ENCODE measurements around the gene CTSL. TPM values are rescaled to one million over a fixed set of nuclear protein-coding genes. Genes with fewer than 3 reads are reported as not detected.

CTSL gene
- total RNA-seq, 1 experiment from 2014 or later, result 63.2 TPM

DNA sequence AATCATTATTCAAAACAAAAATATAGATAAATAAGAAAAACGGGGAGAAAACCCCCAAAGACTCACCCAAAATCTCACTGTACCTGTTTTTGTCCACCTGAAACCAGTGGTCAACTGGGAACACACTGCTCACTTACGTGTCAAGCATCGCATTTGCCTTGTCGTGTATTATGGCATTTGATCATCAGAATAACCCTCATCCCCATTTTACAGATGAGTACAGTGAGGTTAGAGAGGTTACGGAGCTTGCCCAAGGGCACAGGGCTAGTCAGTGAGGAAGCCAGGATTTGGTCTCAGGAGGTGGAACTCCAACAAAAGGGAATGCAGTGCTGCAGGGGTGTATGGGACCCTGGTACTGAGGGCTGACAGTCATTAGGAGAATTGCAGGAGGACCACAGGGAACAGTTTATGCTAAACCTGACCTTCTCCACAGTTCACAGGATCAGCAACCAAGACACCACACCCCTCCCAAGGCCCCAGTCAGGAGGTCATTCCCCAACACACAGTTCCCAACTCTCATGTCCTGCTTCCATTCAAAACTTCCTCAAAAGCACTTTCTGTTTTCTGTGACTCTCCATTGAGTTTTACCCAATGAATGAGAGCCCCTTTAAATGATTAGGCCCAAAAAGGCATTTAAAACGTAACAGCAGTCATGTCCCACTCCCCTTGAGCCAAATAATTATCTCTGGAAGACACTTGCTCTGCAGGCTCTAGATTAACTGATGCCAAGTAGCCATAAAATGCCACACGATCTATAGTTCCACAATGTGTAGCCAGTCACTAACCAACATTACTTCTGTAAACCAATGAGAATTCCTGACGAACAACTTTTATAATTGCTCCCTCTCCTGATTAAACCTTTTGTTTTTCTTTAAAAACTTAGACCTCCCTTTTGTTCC is 50.8 kb downstream of the CTSL start:
- no peak for TF ChIP-seq EZH2 (IDR thresholded peaks at IDR 0.05; ENCODE audit: low read length, unreplicated experiment)
- no peak for TF ChIP-seq EZH2phosphoT487 (IDR thresholded peaks at IDR 0.05; ENCODE audit: borderline replicate concordance, low read length)
- TF ChIP-seq, protein P1, sequence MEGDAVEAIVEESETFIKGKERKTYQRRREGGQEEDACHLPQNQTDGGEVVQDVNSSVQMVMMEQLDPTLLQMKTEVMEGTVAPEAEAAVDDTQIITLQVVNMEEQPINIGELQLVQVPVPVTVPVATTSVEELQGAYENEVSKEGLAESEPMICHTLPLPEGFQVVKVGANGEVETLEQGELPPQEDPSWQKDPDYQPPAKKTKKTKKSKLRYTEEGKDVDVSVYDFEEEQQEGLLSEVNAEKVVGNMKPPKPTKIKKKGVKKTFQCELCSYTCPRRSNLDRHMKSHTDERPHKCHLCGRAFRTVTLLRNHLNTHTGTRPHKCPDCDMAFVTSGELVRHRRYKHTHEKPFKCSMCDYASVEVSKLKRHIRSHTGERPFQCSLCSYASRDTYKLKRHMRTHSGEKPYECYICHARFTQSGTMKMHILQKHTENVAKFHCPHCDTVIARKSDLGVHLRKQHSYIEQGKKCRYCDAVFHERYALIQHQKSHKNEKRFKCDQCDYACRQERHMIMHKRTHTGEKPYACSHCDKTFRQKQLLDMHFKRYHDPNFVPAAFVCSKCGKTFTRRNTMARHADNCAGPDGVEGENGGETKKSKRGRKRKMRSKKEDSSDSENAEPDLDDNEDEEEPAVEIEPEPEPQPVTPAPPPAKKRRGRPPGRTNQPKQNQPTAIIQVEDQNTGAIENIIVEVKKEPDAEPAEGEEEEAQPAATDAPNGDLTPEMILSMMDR (conservative IDR thresholded peaks at IDR 0.05; ENCODE audit: low read depth, low read length), result no peak
- ChIA-PET POLR2A (ENCODE audit: unreplicated experiment) (no interaction called here), CTCF (no interaction called here)
- intact Hi-C loops (cut with micrococcal nuclease), result no loop called here
- H3F3A ChIP-seq (ENCODE audit: low read length, unreplicated experiment), result no peaks in the 10 kb centered on the region
- no peak for ATAC-seq
- no peaks in the 10 kb centered on the region for H3K9me3 ChIP-seq (ENCODE audit: low read length)
- no peaks in the 10 kb centered on the region for H3K79me2 ChIP-seq (ENCODE audit: low read length)
- no peak overlapping the region for H3K4me3 ChIP-seq (ENCODE audit: low read length)
- no peaks in the 10 kb centered on the region for H3K36me3 ChIP-seq (ENCODE audit: low read depth, low read length)
- H3K27ac ChIP-seq (ENCODE audit: low read length), result no peak overlapping the region
- no TSS peak for BruUV-seq (replicated peaks)
- no peak overlapping the region for H3K4me2 ChIP-seq (ENCODE audit: low read length)
- no peaks in the 10 kb centered on the region for H3K9me2 ChIP-seq (replicated peaks; ENCODE audit: low read length)
- H4K20me1 ChIP-seq (ENCODE audit: low read length), result no peaks in the 10 kb centered on the region
- H2AFZ ChIP-seq (ENCODE audit: low read length), result no peak overlapping the region
- H3K9ac ChIP-seq (ENCODE audit: low read length), result no peak overlapping the region
- no peaks in the 10 kb centered on the region for H3K4me1 ChIP-seq (ENCODE audit: insufficient read depth, low read length)
- no peak for DNase-seq
- no peaks in the 10 kb centered on the region for H3K27me3 ChIP-seq (ENCODE audit: low read length)

DNA sequence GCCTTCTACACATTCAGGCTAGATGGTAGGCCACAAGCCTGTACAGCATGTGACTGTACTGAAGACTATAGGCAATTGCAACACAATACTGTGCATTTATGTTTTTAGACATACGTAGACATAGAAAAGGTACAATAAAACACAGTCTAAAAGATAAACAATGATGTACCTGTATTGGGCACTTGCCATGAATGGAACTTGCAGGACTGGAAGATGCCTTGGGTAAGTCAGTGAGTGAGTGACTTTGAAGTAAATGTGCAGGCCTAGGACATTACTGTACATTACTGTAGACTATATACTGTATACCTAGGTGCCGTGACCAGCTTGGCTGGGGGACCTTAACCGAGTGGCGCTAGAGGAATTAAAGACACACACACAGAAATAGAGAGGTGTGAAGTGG is 53.1 kb downstream of the CTSL start:
- intact Hi-C loops (cut with micrococcal nuclease), result no loop called here
- H3K9ac ChIP-seq (ENCODE audit: low read length), result no peak overlapping the region
- no peaks in the 10 kb centered on the region for H3F3A ChIP-seq (ENCODE audit: low read length, unreplicated experiment)
- no peaks in the 10 kb centered on the region for H4K20me1 ChIP-seq (ENCODE audit: low read length)
- H3K4me1 ChIP-seq (ENCODE audit: insufficient read depth, low read length), result no peaks in the 10 kb centered on the region
- H3K79me2 ChIP-seq (ENCODE audit: low read length), result no peaks in the 10 kb centered on the region
- BruUV-seq (replicated peaks), result no TSS peak
- ChIA-PET POLR2A (ENCODE audit: unreplicated experiment) (no interaction called here), CTCF (no interaction called here)
- DNase-seq, result no peak
- no peak overlapping the region for H2AFZ ChIP-seq (ENCODE audit: low read length)
- no peaks in the 10 kb centered on the region for H3K27me3 ChIP-seq (ENCODE audit: low read length)
- H3K9me2 ChIP-seq (replicated peaks; ENCODE audit: low read length), result no peaks in the 10 kb centered on the region
- no peaks in the 10 kb centered on the region for H3K36me3 ChIP-seq (ENCODE audit: low read depth, low read length)
- no peak overlapping the region for H3K4me3 ChIP-seq (ENCODE audit: low read length)
- H3K9me3 ChIP-seq (ENCODE audit: low read length), result no peaks in the 10 kb centered on the region
- no peak for ATAC-seq
- no peak overlapping the region for H3K4me2 ChIP-seq (ENCODE audit: low read length)
- TF ChIP-seq, protein P1 (conservative IDR thresholded peaks at IDR 0.05; ENCODE audit: low read depth, low read length), result no peak
- TF ChIP-seq EZH2 (IDR thresholded peaks at IDR 0.05; ENCODE audit: low read length, unreplicated experiment) (no peak), EZH2phosphoT487 (IDR thresholded peaks at IDR 0.05; ENCODE audit: borderline replicate concordance, low read length) (no peak)
- no peak overlapping the region for H3K27ac ChIP-seq (ENCODE audit: low read length)

Other genes with a start within 250 kb of the CTSL start
- not detected in 2 replicates for gene DAPK1, start 228.3 kb upstream of the CTSL start, total RNA-seq (2014; rRNA removed)
- 0.04 TPM in 1 of 2 replicates, not detected in the other for gene SPATA31E1, start 156.8 kb downstream of the CTSL start, total RNA-seq (2014; rRNA removed)
- gene SPATA31C1, start 191.8 kb downstream of the CTSL start, total RNA-seq (2014; rRNA removed), result not detected in 2 replicates
- 3.0 and 9.2 TPM in 2 replicates for gene CDK20, start 248.4 kb downstream of the CTSL start, total RNA-seq (2014; rRNA removed)

Measured in PC-3 (cell line).